ENCODE data around the gene TMEM86A.

The TMEM86A gene

DNA sequence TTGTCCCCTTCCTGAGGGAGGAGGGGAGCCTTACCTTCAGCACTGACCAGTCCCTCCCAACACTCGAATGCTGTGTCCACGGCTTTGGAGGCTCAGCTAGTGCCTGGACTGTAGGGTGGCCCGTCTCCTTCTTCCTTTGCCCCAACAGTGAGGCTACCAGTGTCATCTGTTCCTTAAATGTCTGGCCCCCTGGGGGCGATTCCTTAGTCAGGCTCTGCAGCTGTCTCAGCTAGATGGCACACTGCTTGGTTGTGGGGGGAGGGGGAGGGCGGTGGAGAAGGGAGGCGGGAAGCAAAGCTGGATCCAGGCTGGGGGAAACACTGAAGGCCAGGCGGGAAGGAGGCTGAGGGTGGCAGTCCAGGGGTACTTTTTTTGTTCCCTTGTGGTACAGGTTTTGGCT, 27.5 kb downstream of the TMEM86A start, which contains the start of gene IGSF22:
Gene IGSF22 (minus strand): TSS at position 149 of the 400 bp plus-strand sequence. CDS start 1,952 bp downstream, outside the sequence.
- H3K36me3 Mint-ChIP-seq (ENCODE audit: low read depth) = no peaks in the 10 kb centered on the region
- no peak within 1 kb of the TSS for H3K27ac Mint-ChIP-seq
- peaks cover 20% of the 10 kb centered on the region for H3K4me1 Mint-ChIP-seq
- TF ChIP-seq, protein P1, sequence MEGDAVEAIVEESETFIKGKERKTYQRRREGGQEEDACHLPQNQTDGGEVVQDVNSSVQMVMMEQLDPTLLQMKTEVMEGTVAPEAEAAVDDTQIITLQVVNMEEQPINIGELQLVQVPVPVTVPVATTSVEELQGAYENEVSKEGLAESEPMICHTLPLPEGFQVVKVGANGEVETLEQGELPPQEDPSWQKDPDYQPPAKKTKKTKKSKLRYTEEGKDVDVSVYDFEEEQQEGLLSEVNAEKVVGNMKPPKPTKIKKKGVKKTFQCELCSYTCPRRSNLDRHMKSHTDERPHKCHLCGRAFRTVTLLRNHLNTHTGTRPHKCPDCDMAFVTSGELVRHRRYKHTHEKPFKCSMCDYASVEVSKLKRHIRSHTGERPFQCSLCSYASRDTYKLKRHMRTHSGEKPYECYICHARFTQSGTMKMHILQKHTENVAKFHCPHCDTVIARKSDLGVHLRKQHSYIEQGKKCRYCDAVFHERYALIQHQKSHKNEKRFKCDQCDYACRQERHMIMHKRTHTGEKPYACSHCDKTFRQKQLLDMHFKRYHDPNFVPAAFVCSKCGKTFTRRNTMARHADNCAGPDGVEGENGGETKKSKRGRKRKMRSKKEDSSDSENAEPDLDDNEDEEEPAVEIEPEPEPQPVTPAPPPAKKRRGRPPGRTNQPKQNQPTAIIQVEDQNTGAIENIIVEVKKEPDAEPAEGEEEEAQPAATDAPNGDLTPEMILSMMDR (IDR thresholded peaks at IDR 0.05; ENCODE audit: unreplicated experiment in 3 of 3) = no peak
- H3K9me3 Mint-ChIP-seq = no peaks in the 10 kb centered on the region
- H3K4me3 Mint-ChIP-seq = peak within 1 kb of the TSS in 1 of 3 experiments; percentile 7
- peaks cover 9% of the 10 kb centered on the region for H3K27me3 Mint-ChIP-seq (ENCODE audit: low read depth)

DNA sequence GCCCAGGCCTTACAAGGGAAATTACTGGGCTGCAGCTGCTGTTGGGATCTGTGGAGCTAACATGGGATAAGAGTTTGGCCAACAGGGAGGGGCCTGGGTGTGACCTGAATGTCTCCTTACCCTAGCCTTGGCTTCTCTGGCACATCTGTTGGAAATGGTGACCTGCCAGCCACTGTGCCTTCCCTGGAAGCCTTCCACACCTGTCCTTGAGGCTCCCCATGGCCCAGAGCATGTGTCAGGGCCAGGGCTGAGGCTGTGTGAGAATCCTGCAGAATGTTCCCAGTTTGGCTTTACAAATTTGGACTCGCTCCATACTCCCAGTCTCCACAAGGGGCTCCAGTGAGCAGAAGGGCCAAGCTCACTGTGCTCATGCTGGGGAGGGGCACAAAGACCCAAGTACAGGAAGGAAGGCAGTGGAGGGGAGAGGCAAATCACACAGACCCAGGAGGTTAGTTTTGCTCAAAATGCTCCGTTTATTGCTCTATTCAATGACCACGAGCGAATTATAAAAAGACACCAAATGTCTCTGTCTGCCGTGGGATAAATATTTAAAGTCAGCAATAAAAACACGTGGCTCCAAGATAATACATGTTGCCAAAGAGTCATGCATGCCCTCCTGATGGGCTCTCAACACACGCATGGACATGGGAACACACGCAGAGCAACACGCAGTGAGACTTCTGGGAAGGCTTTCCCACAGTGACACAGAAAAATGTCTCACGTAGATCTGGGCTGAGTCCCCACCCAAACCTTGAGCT, 29.1 kb downstream of the TMEM86A start:
- H3K9me3 Mint-ChIP-seq = no peaks in the 10 kb centered on the region
- peaks cover 9% of the 10 kb centered on the region for H3K27me3 Mint-ChIP-seq (ENCODE audit: low read depth)

GRCh38 chr11:18728658-18729057, 30.1 kb downstream of the TMEM86A start:
- H3K9me3 Mint-ChIP-seq = no peaks in the 10 kb centered on the region
- TF ChIP-seq, protein P1 (IDR thresholded peaks at IDR 0.05; ENCODE audit: unreplicated experiment in 3 of 3) = no peak
- peaks cover 6% of the 10 kb centered on the region for H3K4me1 Mint-ChIP-seq
- no peak overlapping the region for H3K4me3 Mint-ChIP-seq
- H3K36me3 Mint-ChIP-seq (ENCODE audit: low read depth) = no peaks in the 10 kb centered on the region
- no peak overlapping the region for H3K27ac Mint-ChIP-seq
- H3K27me3 Mint-ChIP-seq (ENCODE audit: low read depth) = peaks cover 9% of the 10 kb centered on the region

More for the DNA sequence above, 29.1 kb downstream of the TMEM86A start:
- TF ChIP-seq, protein P1 (IDR thresholded peaks at IDR 0.05; ENCODE audit: unreplicated experiment in 3 of 3) = peak; percentile 65 to 76 (median 75)
- peak overlapping the region in 1 of 3 experiments; percentile 70 for H3K27ac Mint-ChIP-seq
- H3K36me3 Mint-ChIP-seq (ENCODE audit: low read depth) = no peaks in the 10 kb centered on the region
- H3K4me1 Mint-ChIP-seq = peaks cover 12% of the 10 kb centered on the region
- H3K4me3 Mint-ChIP-seq = no peak overlapping the region

GRCh38 chr11:18729426-18729825, 30.8 kb downstream of the TMEM86A start:
- Mint-ChIP-seq H3K27ac (no peak overlapping the region), H3K27me3 (ENCODE audit: low read depth) (peaks cover 9% of the 10 kb centered on the region)

DNA sequence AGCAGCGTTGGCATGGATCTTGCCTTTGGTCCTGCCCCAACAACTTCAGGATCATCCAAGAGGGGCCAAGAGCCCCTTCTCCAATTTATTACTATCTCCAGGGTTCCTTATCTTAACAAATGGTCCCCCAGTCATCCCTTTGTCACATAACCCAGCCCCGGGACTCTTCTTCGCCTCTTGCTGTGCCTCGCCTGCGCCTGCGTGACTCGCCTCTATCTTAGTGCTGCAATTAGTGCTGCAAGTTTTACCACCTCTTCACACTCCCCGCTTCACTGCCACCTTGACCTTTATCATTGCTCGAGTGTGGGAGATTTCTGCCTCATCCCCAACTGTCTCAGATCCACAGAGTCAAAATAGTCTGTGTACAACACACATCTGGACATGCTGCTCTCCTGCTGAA, 31.4 kb downstream of the TMEM86A start:
- Mint-ChIP-seq H3K27ac (no peak overlapping the region), H3K36me3 (ENCODE audit: low read depth) (no peaks in the 10 kb centered on the region), H3K4me1 (peaks cover 6% of the 10 kb centered on the region), H3K27me3 (ENCODE audit: low read depth) (peaks cover 9% of the 10 kb centered on the region), H3K9me3 (no peaks in the 10 kb centered on the region), H3K4me3 (no peak overlapping the region)
- TF ChIP-seq, protein P1 (IDR thresholded peaks at IDR 0.05; ENCODE audit: unreplicated experiment in 3 of 3) = no peak

More at GRCh38 chr11:18729426-18729825, 30.8 kb downstream of the TMEM86A start:
- TF ChIP-seq, protein P1 (IDR thresholded peaks at IDR 0.05; ENCODE audit: unreplicated experiment in 3 of 3) = no peak
- Mint-ChIP-seq H3K4me1 (peaks cover 6% of the 10 kb centered on the region), H3K9me3 (no peaks in the 10 kb centered on the region), H3K36me3 (ENCODE audit: low read depth) (no peaks in the 10 kb centered on the region), H3K4me3 (no peak overlapping the region)

GRCh38 chr11:18731441-18731840, 32.9 kb downstream of the TMEM86A start:
- Mint-ChIP-seq H3K27ac (no peak overlapping the region), H3K36me3 (ENCODE audit: low read depth) (no peaks in the 10 kb centered on the region), H3K4me1 (peaks cover 6% of the 10 kb centered on the region), H3K27me3 (ENCODE audit: low read depth) (peaks cover 2% of the 10 kb centered on the region), H3K4me3 (no peak overlapping the region), H3K9me3 (no peaks in the 10 kb centered on the region)
- TF ChIP-seq, protein P1 (IDR thresholded peaks at IDR 0.05; ENCODE audit: unreplicated experiment in 3 of 3) = no peak

Measured in nephron (organoid).